ENCODE results near the gene GPC6.
"Not testable (repeated sequence)": the region's sequence is repeated elsewhere in the genome, so short reads cannot be mapped to it uniquely, and the experiment has no call there.

Gene GPC6

DNA sequence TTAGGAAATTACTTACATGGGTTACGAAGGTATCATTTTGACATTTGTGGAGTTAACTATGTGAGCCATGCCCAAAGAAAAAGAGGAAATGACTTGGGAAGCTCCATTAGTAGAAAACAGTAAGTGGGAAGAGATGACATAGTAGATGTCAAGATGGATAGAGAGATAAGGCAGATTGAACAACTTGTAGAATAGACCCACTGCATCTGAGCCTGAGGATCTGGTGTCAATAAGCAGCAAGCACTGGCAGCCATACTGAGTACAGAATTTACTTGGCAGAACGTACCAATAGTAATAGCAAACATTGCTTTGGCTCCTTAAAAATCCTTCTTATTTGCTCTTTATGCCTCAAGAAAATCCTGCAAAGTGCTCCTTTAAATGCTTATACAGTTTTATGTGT lies 203.8 kb downstream of the GPC6 start:
- Histone ChIP-seq H3K27me3 (ENCODE audit: control insufficient read depth in 1 of 2, insufficient read depth in 2 of 2, low read length in 2 of 2) (no peaks in the 10 kb centered on the region), H3K9me3 (ENCODE audit: control insufficient read depth in 2 of 2, low read length in 2 of 2) (no peaks in the 10 kb centered on the region), H3K27ac (ENCODE audit: low read length) (no peak overlapping the region), H3K9ac (ENCODE audit: low read length in 2 of 2) (no peak overlapping the region), H3K4me3 (ENCODE audit: low read length in 2 of 2) (no peak overlapping the region), H3K4me1 (ENCODE audit: control insufficient read depth, insufficient read depth, low read length) (no peaks in the 10 kb centered on the region), H3K36me3 (ENCODE audit: control insufficient read depth in 2 of 2, insufficient read depth in 2 of 2, low read length in 2 of 2) (no peaks in the 10 kb centered on the region)

DNA sequence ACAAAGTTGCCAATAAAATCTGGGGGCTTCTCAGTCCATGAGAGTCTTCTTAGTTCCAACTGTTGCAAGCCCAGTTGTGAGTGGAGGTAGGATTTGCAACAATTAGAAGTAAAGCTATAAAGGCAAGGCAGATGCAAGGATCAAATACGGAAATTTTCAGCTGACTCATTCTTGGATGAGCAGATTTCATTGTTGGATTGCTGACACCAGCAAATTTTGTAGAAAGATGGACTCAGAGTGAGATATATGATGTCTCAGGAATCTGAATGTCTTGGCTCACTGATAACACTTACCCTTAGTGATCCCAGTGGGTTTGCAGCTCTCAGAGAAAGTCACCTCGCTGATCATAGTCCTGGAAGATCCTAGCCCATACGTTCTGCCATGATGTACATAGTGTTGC lies 209.0 kb downstream of the GPC6 start:
- Histone ChIP-seq H3K4me3 (ENCODE audit: low read length in 2 of 2) (no peak overlapping the region), H3K9ac (ENCODE audit: low read length in 2 of 2) (no peak overlapping the region), H3K4me1 (ENCODE audit: control insufficient read depth, insufficient read depth, low read length) (no peaks in the 10 kb centered on the region), H3K36me3 (ENCODE audit: control insufficient read depth in 2 of 2, insufficient read depth in 2 of 2, low read length in 2 of 2) (no peaks in the 10 kb centered on the region), H3K9me3 (ENCODE audit: control insufficient read depth in 2 of 2, low read length in 2 of 2) (no peaks in the 10 kb centered on the region), H3K27ac (ENCODE audit: low read length) (no peak overlapping the region), H3K27me3 (ENCODE audit: control insufficient read depth in 1 of 2, insufficient read depth in 2 of 2, low read length in 2 of 2) (no peaks in the 10 kb centered on the region)

DNA sequence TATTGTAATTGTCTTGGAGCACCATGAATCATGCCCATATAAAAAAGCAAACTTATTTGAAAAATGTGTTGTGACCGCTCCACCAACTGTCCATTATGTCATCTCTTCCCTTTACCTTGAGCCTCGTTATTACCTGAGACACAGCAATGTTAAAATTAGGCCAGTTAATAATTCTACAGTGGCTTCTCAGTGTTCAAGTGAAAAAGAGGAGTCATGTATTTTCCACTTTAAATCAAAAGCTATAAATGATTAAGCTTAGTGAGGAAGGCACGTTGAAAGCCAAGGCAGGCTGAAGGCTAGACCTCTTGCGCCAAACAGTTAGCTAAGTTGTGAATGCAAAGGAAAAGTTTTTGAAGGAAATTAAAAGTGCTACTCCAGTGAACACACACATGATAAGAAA lies 210.5 kb downstream of the GPC6 start:
- Histone ChIP-seq H3K27me3 (ENCODE audit: control insufficient read depth in 1 of 2, insufficient read depth in 2 of 2, low read length in 2 of 2) (no peaks in the 10 kb centered on the region), H3K4me1 (ENCODE audit: control insufficient read depth, insufficient read depth, low read length) (no peaks in the 10 kb centered on the region), H3K36me3 (ENCODE audit: control insufficient read depth in 2 of 2, insufficient read depth in 2 of 2, low read length in 2 of 2) (no peaks in the 10 kb centered on the region), H3K4me3 (ENCODE audit: low read length in 2 of 2) (no peak overlapping the region), H3K9ac (ENCODE audit: low read length in 2 of 2) (no peak overlapping the region), H3K9me3 (ENCODE audit: control insufficient read depth in 2 of 2, low read length in 2 of 2) (no peaks in the 10 kb centered on the region), H3K27ac (ENCODE audit: low read length) (no peak overlapping the region)

DNA sequence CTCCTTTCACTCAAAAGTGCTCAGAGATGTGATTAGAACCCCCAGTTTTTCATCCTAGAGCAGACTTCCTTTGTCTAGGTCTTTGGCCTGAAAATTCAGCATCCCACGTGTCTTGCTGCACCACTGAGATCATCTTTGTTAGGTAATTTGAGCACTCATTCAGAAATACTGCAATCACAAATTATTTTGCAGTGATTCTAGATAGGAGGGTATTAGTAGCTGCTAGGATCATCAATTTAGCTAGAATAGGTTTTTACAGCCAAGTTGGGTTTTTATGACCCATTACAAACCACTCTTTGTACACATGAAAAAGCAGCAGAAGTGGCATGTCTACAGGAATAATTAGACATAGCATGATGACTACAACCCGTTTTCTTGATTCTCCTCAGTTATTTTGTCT lies 219.6 kb downstream of the GPC6 start:
- no peaks in the 10 kb centered on the region for H3K9me3 ChIP-seq (ENCODE audit: control insufficient read depth in 2 of 2, low read length in 2 of 2)
- no peak overlapping the region for H3K4me3 ChIP-seq (ENCODE audit: low read length in 2 of 2)
- no peaks in the 10 kb centered on the region for H3K4me1 ChIP-seq (ENCODE audit: control insufficient read depth, insufficient read depth, low read length)
- no peak overlapping the region for H3K9ac ChIP-seq (ENCODE audit: low read length in 2 of 2)
- H3K36me3 ChIP-seq (ENCODE audit: control insufficient read depth in 2 of 2, insufficient read depth in 2 of 2, low read length in 2 of 2), result no peaks in the 10 kb centered on the region
- H3K27ac ChIP-seq (ENCODE audit: low read length), result no peak overlapping the region
- H3K27me3 ChIP-seq (ENCODE audit: control insufficient read depth in 1 of 2, insufficient read depth in 2 of 2, low read length in 2 of 2), result no peaks in the 10 kb centered on the region

DNA sequence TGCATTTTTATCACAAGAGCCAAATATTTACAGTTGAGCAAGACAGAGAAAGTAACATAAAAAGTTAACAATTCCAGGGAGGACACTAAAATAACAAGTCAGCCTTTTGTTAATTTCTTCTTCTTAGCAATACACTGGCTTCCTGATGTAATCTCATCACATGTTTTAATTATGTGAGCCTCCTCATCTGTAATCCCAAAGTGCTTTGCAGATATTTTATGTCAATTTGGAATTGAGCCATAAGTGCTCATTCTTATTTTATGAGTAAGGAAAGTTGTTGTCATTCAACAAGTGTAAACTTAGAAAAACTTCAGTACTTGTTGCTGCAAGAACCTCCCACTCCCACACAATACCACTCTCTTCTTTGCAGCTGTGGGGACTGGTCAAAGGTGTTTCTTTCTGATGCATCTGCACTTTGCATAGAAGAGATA lies 223.6 kb downstream of the GPC6 start:
- no peaks in the 10 kb centered on the region for H3K27me3 ChIP-seq (ENCODE audit: control insufficient read depth in 1 of 2, insufficient read depth in 2 of 2, low read length in 2 of 2)
- no peaks in the 10 kb centered on the region for H3K9me3 ChIP-seq (ENCODE audit: control insufficient read depth in 2 of 2, low read length in 2 of 2)
- no peak overlapping the region for H3K4me3 ChIP-seq (ENCODE audit: low read length in 2 of 2)
- no peak overlapping the region for H3K27ac ChIP-seq (ENCODE audit: low read length)
- H3K4me1 ChIP-seq (ENCODE audit: control insufficient read depth, insufficient read depth, low read length), result no peaks in the 10 kb centered on the region
- no peaks in the 10 kb centered on the region for H3K36me3 ChIP-seq (ENCODE audit: control insufficient read depth in 2 of 2, insufficient read depth in 2 of 2, low read length in 2 of 2)
- no peak overlapping the region for H3K9ac ChIP-seq (ENCODE audit: low read length in 2 of 2)

DNA sequence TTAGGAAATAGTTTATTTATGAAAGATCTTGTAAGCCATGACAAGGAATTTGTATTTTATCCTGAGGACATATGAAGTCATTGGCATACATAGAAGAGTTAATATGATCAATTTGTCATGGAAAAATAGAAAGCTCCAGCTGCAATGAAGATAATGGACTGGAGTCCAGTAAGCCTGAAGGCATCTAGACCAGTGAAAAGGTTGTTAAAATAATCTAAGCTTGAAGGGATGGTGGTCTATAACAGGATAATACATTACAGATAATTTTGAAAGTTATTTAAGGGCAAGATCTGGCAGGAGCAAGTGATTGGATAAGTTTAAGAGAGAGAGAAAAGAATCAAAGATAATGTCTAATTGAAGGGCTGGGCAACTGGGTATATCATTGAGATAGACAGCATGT lies 224.2 kb downstream of the GPC6 start:
- Histone ChIP-seq H3K4me3 (ENCODE audit: low read length in 2 of 2) (no peak overlapping the region), H3K27me3 (ENCODE audit: control insufficient read depth in 1 of 2, insufficient read depth in 2 of 2, low read length in 2 of 2) (no peaks in the 10 kb centered on the region), H3K4me1 (ENCODE audit: control insufficient read depth, insufficient read depth, low read length) (no peaks in the 10 kb centered on the region), H3K36me3 (ENCODE audit: control insufficient read depth in 2 of 2, insufficient read depth in 2 of 2, low read length in 2 of 2) (no peaks in the 10 kb centered on the region), H3K9ac (ENCODE audit: low read length in 2 of 2) (no peak overlapping the region), H3K27ac (ENCODE audit: low read length) (no peak overlapping the region), H3K9me3 (ENCODE audit: control insufficient read depth in 2 of 2, low read length in 2 of 2) (no peaks in the 10 kb centered on the region)

DNA sequence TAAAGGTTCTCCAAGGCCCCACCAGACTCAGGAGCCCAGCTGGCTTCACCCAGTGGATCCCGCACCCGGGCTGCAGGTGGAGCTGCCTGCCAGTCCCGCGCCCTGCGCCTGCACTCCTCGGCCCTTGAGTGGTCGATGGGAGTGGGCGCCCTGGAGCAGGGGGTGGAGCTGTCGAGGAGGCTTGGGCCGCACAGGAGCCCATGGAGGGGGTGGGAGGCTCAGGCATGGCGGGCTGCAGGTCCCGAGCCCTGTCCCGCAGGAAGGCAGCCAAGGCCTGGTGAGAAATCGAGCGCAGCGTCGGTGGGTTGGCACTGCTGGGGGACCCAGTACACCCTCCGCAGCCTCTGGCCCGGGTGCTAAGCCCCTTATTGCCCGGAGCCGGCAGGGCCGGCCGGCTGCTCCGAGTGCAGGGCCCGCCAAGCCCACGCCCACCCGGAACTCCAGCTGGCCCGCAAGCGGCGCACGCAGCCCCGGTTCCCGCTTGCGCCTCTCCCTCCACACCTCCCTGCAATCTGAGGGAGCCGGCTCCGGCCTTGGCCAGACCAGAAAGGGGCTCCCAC lies 228.1 kb downstream of the GPC6 start:
- not testable (repeated sequence) for H3K4me1 ChIP-seq (ENCODE audit: control insufficient read depth, insufficient read depth, low read length); H3K36me3 ChIP-seq (ENCODE audit: control insufficient read depth in 2 of 2, insufficient read depth in 2 of 2, low read length in 2 of 2); H3K4me3 ChIP-seq (ENCODE audit: low read length in 2 of 2); H3K9ac ChIP-seq (ENCODE audit: low read length in 2 of 2); H3K27ac ChIP-seq (ENCODE audit: low read length); H3K27me3 ChIP-seq (ENCODE audit: control insufficient read depth in 1 of 2, insufficient read depth in 2 of 2, low read length in 2 of 2); H3K9me3 ChIP-seq (ENCODE audit: control insufficient read depth in 2 of 2, low read length in 2 of 2)

DNA sequence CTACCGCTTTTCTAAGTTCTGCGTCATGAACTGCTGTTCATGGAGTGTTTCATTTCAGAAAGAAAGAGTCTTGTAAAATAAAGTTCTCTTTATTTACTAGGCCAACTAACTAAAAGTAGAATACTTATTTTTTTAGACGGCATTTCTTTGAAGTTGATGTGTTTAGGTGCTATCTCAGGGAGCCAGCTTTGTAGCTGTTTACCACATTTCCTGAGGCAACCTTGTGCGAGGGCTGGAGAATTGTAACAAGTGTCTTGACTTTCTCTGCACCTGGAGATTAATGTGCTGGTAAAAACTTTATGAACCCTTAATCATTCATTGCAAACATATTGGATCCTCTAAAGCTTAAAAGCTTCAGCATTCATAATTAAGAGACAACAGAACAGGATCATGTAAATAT lies 229.3 kb downstream of the GPC6 start:
- no peaks in the 10 kb centered on the region for H3K27me3 ChIP-seq (ENCODE audit: control insufficient read depth in 1 of 2, insufficient read depth in 2 of 2, low read length in 2 of 2)
- H3K4me3 ChIP-seq (ENCODE audit: low read length in 2 of 2), result no peak overlapping the region
- H3K9me3 ChIP-seq (ENCODE audit: control insufficient read depth in 2 of 2, low read length in 2 of 2), result no peaks in the 10 kb centered on the region
- no peak overlapping the region for H3K9ac ChIP-seq (ENCODE audit: low read length in 2 of 2)
- no peaks in the 10 kb centered on the region for H3K4me1 ChIP-seq (ENCODE audit: control insufficient read depth, insufficient read depth, low read length)
- no peak overlapping the region for H3K27ac ChIP-seq (ENCODE audit: low read length)
- no peaks in the 10 kb centered on the region for H3K36me3 ChIP-seq (ENCODE audit: control insufficient read depth in 2 of 2, insufficient read depth in 2 of 2, low read length in 2 of 2)

DNA sequence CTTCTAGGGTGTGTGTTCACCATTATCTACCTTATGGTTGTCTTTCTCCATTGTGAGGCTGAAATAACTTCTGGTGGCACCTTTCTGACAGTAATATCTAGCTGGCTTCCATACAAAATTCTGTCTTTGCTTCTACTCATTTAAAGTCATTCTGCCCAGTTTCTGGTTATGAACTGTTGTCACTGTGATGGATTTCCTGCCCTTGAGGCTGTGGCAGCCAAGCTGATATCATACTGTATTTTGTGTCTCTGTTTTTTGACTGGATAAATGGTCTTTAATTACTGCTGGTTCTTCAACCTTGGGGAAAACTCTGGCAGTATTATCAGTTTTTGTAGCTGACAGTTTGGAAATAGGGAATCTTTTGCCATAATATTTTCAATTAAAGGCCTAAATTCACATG lies 233.4 kb downstream of the GPC6 start:
- H3K27ac ChIP-seq (ENCODE audit: low read length), result no peak overlapping the region
- no peaks in the 10 kb centered on the region for H3K27me3 ChIP-seq (ENCODE audit: control insufficient read depth in 1 of 2, insufficient read depth in 2 of 2, low read length in 2 of 2)
- H3K4me1 ChIP-seq (ENCODE audit: control insufficient read depth, insufficient read depth, low read length), result no peaks in the 10 kb centered on the region
- H3K9me3 ChIP-seq (ENCODE audit: control insufficient read depth in 2 of 2, low read length in 2 of 2), result no peaks in the 10 kb centered on the region
- no peak overlapping the region for H3K9ac ChIP-seq (ENCODE audit: low read length in 2 of 2)
- H3K4me3 ChIP-seq (ENCODE audit: low read length in 2 of 2), result no peak overlapping the region
- H3K36me3 ChIP-seq (ENCODE audit: control insufficient read depth in 2 of 2, insufficient read depth in 2 of 2, low read length in 2 of 2), result no peaks in the 10 kb centered on the region

DNA sequence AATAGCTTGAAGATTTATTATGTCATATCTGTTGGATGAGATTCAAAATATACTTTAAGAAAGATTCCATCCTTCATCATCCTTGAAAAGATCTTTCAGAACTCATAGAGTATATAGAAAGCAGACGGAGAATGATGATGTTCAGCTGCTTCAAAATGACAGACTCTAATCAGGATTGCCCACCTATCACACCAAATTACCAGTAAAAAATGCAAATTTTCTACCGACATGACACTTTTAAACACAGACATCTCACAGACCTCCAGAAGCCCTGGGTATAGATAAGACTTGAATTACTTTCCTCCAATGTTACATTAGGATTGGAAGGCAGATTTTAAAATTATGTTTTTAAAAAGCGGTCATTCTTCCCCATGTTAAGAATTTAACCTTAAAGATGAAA lies 235.5 kb downstream of the GPC6 start:
- no peak overlapping the region for H3K4me3 ChIP-seq (ENCODE audit: low read length in 2 of 2)
- no peak overlapping the region for H3K27ac ChIP-seq (ENCODE audit: low read length)
- no peaks in the 10 kb centered on the region for H3K4me1 ChIP-seq (ENCODE audit: control insufficient read depth, insufficient read depth, low read length)
- H3K36me3 ChIP-seq (ENCODE audit: control insufficient read depth in 2 of 2, insufficient read depth in 2 of 2, low read length in 2 of 2), result no peaks in the 10 kb centered on the region
- no peak overlapping the region for H3K9ac ChIP-seq (ENCODE audit: low read length in 2 of 2)
- H3K9me3 ChIP-seq (ENCODE audit: control insufficient read depth in 2 of 2, low read length in 2 of 2), result no peaks in the 10 kb centered on the region
- H3K27me3 ChIP-seq (ENCODE audit: control insufficient read depth in 1 of 2, insufficient read depth in 2 of 2, low read length in 2 of 2), result no peaks in the 10 kb centered on the region

DNA sequence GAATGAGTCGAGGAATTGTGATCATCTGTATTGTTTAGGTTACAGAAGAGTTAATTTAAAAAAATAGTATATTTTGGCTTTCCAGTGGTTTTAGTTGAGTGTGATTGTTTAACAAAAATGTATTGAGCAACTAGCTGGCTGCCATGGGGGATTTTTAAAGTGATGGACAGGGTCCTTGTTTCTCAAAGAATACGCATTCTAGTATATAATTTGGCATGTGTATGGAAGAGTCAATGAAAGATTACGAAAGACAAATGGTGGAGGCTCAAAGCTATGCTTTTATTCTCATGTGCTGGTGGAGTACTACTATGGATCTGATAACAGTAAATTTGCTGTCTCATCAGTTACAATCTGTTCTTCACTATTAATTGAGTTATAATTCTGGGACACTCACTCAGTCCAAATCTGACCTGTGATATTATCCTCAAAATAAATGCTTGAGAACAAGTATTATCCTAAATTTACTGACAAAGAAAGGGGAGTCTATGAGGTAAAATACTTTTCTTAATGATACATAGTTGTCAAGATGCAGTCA lies 240.0 kb downstream of the GPC6 start:
- H3K4me3 ChIP-seq (ENCODE audit: low read length in 2 of 2), result no peak overlapping the region

More for the DNA sequence above, 240.0 kb downstream of the GPC6 start:
- H3K4me1 ChIP-seq (ENCODE audit: control insufficient read depth, insufficient read depth, low read length), result no peaks in the 10 kb centered on the region
- H3K36me3 ChIP-seq (ENCODE audit: control insufficient read depth in 2 of 2, insufficient read depth in 2 of 2, low read length in 2 of 2), result no peaks in the 10 kb centered on the region
- H3K27ac ChIP-seq (ENCODE audit: low read length), result no peak overlapping the region
- H3K27me3 ChIP-seq (ENCODE audit: control insufficient read depth in 1 of 2, insufficient read depth in 2 of 2, low read length in 2 of 2), result no peaks in the 10 kb centered on the region
- H3K9ac ChIP-seq (ENCODE audit: low read length in 2 of 2), result no peak overlapping the region
- peaks cover 0 to 9% of the 10 kb centered on the region in 2 donors for H3K9me3 ChIP-seq (ENCODE audit: control insufficient read depth in 2 of 2, low read length in 2 of 2)
